GM18520 (cell line): Measurements from ENCODE around the gene CCDC34.
"Not testable (repeated sequence)": the region's sequence is repeated elsewhere in the genome, so short reads cannot be mapped to it uniquely, and the experiment has no call there.

ENCODE experiments used
- ATAC-seq: cut with Tn5 transposase; IDR thresholded peaks from one replicate; pipeline ENCODE4 v1.9.1; 2021; ENCODE audit not compliant: unreplicated experiment

The CCDC34 gene

DNA sequence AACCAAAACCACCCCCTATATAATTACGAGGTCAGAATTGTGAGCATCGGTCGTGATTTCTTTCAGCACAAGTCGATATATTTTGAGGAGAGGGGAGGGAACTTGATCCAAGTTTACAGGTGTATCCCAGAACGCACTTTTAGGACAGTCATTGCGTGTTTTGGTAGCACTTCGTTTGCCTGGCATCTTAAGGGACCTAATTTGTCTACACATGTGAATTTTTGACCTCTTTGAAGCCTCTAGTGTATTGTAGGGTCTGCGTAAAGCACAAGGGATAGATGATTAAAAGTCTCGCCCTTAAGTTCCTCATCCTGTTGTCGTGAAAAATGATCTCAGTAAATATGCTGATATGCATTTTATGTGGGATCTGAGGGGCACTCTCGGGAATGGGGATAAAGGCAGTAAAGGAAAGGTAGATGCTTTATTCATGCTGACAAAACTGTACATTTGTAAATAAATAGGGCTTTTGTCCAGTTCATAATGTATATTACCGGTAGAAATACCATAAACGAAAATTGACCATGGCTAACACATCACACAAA is 632 bp upstream of the CCDC34 start:
- no peak for ATAC-seq

DNA sequence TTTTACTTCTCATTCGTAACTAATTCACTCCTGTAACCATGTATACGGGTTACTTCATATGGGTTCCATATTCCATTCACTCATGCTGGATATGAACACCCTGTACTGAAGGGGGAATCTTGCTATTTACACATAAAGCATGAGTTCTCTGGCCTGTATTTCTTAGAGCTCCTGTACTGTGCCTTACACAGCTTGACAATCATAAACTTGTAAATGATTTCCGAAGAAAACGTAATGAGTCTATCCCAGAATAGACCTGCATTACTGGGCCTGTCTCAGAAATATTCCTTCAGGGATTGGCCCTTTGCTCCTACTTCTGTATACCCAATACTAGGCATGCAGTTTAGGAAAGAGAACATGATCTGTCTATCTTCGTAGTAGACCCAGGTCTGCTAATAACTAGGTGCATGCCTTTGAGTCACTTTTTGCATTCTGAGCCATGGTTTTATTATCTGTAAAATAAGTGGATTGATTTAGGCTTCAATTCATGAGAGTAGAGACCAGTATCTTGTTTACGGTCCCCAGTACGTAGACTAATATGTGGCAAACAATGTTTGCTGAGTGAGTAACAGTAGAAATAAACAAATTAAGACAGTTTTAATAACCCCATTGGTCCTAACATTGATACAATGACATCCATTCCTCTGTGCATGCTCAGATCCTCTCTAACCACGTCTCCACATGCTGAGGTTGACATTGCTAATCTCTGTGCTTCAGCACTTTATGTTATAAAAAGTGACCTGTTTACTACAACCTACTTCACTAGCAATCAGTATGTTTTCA is 1.2 kb downstream of the CCDC34 start:
- no peak for ATAC-seq

DNA sequence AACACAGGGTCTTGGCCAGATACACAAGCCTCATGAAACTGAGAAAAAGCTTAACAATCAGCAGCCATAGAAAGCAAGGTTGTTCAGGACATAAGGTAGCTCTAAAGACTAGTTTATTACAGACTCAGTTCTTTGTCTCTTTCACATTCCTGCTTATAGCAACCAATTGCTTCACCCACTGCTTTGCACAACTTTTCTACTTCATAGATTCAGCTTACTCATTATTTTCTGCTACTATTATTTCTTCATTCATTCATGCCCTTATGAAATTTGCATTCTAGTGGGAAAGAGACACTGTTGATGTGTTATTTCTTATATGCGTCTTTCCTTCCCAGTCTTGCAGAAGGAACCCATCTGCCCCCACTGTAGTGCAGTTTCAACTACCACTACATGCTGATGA is 4.7 kb downstream of the CCDC34 start:
- no peak for ATAC-seq

DNA sequence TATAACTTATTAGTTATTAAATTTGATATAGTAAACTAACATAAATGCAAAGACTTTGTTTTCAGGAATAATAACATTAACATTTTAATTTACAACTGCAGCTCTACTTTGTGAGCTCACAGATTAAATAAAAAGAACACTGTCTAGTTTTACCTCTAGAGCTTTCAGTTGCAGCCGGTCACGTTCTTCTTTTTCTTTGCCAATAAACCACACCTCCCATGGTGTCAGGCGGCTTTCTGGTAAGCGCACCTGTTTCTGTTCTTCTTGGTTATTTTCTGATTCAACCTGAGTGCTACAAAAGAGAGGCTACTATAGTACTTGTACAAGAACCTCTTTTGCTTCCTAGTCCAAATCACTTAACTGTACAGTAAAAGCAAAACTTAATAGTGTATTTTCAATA is 5.8 kb downstream of the CCDC34 start:
- no peak for ATAC-seq

DNA sequence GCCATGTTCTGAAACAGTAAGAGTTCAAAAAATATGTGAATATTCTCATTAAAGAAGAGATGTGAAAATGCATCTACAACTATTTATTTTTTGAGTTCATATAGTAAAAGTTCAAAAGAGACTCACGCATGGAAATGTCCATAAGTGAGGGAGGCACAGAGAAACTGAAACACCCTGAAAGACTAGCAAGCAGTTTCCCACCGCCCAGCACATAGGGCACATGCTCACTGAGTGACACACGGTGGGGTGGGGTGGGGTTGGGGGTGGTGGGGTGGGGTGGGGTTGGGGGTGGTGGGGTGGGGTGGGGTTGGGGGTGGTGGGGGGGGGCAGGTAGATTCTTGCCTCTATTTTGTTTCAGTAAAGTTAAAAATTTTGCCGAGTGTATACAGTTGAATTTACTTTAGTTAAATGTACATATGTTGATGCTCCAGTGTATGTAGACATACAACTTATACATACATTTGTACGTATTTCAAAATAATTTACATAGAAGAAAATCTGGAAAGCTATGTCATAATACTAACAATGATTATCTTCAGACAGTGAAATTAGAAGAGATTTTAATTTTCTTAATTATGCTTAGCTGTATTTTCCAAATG is 6.3 kb downstream of the CCDC34 start:
- ATAC-seq: no peak

- no peak for ATAC-seq
Observed at GRCh38 chr11:27355575-27356104, 7.4 kb downstream of the CCDC34 start.

DNA sequence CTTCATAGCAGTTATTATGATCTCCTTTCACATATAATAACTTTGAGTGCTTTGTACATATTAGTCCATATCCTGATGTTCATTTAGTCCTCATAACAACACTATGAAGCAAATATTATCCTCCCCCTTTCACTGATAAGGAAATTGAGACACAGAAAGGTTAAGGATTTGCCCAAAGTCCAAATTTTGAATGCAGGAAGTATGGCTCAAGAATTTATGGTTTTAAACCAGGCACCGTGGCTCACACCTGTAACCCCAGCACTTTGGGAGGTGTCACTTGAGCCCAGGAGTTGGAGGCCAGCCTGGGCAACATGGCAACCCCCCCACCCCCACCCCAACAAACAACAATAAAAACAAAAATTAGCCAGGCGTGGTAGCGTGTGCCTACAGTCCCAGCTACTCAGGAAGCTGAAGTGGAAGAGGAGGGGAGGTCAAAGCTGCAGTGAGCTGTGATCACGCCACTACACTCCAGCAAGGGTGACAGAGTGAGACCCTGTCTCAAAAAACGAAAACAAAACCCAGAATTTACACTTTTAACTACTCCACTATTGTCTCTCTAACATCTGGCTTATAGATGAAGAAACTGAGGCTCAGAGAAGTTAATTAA is 8.6 kb downstream of the CCDC34 start:
- ATAC-seq: no peak

DNA sequence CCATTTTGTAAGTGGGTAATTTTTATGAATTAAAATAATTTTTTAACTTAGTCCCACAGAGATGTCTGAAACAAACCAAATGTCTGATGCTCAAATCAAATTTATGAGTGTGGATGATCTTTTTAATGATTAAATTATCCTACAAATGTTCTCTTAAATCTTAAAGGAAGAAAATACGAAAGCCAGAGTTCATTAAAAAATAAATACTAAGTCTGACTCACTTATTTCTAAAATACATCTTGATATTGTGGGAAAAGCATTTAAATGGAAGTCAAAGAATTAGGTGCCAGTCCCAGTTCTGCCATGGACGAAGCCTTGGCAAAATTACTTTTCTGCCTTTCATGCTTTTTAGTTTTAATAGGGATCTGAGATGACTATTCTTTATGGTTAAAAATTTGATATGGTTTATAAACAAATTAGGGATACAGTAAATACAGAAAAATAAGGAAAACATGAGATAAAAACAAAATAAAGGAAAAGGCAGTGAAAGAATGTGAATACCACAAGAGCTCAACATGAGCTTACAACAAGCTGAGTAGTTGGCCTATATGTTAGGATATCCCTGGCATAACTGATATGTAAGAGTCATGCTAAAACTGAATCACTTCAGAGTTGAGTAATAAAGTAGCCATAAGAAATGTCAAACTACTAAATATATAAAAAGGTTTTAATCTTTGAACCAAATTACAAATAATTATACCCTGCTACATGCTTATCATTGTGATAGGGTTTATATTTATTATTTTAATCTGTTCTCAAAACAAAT is 9.2 kb downstream of the CCDC34 start:
- no peak for ATAC-seq

- no peak for ATAC-seq
Observed at GRCh38 chr11:27352781-27353180, 10.2 kb downstream of the CCDC34 start.

- no peak for ATAC-seq
Observed at GRCh38 chr11:27350511-27350910, 12.5 kb downstream of the CCDC34 start.

DNA sequence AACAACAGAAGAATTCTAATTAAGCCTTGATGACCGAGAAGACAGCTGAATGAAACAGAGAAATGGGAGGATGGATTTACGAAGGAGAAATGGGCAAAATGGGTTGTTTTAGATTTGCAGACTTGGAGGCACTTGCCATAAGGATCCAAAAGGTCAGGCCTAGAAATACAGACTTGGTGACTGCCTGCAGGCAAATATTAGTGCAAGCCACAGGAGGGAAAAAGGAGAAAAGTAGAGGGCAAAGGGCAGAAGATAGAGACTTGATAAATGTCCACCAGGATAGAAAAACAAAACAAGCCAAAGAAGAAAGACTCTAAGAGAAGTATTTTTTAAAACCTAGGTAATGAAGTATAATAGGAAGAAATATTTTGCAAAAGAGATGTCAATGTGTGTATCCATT is 13.1 kb downstream of the CCDC34 start:
- no peak for ATAC-seq

GRCh38 chr11:27348340-27348873 is 14.6 kb downstream of the CCDC34 start:
- ATAC-seq: no peak

GRCh38 chr11:27347359-27348339 is 15.4 kb downstream of the CCDC34 start:
- no peak for ATAC-seq

GRCh38 chr11:27339941-27340340 is 23.1 kb downstream of the CCDC34 start:
- ATAC-seq: no peak

DNA sequence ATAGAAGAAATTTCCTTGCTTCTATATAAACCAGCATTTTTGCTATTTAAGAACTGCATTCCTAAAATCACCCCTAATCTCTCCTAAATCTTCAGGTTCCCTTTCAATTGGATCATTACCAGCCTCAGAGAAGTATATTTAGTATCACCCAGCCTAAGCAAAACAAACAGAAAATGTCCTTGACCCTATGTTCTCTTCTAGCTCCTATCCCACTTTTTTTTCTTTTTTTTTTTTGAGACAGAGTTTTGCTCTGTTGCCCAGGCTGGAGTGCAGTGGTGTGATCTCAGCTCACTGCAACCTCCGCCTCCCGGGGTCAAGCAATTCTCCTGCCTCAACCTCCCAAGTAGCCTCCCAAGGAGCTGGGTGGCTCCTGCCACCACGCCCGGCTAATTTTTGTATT is 28.3 kb downstream of the CCDC34 start:
- ATAC-seq: not testable (repeated sequence)

- no peak for ATAC-seq
Observed at GRCh38 chr11:27331981-27332380, 31.0 kb downstream of the CCDC34 start.

- no peak for ATAC-seq
Observed at GRCh38 chr11:27330633-27331270, 32.3 kb downstream of the CCDC34 start.

DNA sequence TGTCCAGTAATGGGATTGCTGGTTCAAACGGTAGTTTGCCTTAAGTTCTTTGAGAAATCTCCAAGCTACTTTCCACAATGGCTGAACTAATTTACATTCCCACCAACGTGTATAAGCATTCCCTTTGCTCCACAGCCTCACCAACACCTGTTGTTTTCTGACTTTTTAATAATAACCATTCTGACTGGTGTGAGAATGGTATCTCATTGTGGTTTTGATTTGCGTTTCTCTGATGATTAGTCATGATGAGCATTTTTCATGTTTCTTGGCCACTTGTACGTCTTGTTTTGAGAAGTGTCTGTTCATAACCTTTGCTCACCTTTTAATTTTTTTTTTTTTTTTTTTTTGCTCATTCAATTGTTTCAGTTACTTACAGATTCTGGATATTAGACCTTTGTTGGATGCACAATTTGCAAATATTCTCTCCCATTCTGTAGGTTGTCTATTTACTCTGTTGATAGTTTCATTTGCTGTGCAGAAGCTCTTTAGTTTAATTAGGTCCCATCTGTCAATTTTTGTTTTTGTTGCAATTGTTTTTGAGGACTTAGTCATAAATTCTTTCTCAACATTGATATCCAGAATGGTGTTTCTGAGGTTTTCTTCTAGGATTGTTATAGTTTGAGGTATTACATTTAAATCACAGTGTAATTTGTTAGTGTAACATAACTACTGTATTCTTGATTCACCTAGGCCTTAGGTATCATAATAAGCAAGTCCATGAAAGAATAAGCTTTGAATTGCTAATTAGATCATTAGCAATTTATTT is 33.0 kb downstream of the CCDC34 start:
- no peak for ATAC-seq
